ENCODE data around the gene DUOXA1. TPM values are rescaled to one million over a fixed set of nuclear protein-coding genes. Genes with fewer than 3 reads are reported as not detected.
"Not testable (repeated sequence)": the region's sequence is repeated elsewhere in the genome, so short reads cannot be mapped to it uniquely, and the experiment has no call there.

DUOXA1 gene
- total RNA-seq, 1 donor from 2014 or later, result not detected

- DNase-seq (ENCODE audit: low spot score in 2 of 2) (no peak), FAIRE-seq (no peak)
These were observed 14.3 kb downstream of the DUOXA1 start for GRCh38 chr15:45115312-45115820.

- DNase-seq (ENCODE audit: low spot score in 2 of 2) (no peak), FAIRE-seq (no peak)
These were observed 15.0 kb downstream of the DUOXA1 start for GRCh38 chr15:45114751-45115085.

DNA sequence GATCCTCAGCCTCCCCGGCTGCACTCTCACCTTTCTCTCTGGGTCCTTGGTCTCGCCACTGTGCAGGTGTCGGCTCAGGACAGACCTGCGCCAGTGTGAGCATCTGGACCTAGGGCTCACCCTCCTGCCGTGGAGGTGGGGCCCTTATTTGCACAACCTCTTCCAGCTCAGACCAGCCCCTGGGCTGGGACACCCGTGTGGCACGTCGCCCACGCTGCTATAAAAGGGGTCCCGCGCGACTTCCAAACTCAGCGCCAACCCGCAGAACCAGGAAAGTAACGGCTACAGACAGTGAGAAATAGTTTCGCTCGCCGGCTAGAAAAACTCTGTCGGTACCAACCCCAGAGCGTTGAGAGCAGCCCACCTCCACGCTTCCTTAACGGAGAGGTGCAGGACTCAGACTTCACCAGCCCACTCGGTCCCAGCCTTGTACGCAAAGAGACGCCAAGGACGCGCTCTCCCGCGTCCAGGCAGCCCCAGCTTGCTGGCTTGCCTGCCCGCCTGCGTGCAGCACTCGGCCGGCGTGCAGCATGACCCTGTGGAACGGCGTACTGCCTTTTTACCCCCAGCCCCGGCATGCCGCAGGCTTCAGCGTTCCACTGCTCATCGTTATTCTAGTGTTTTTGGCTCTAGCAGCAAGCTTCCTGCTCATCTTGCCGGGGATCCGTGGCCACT lies 15.5 kb downstream of the DUOXA1 start, which contains the start of the genes DUOX2 and DUOXA2:
TSS of gene DUOX2 (minus strand) at position 97 of the 675 bp plus-strand sequence. CDS start 761 bp downstream, outside the sequence.
TSS of gene DUOXA2 (plus strand) at position 251 of the 675 bp plus-strand sequence. CDS start at position 531, 280 bp downstream.
- DNase-seq (ENCODE audit: low spot score in 2 of 2) (peak in 1 of 2 donors; percentile 28), FAIRE-seq (no peak)

- DNase-seq (ENCODE audit: low spot score in 2 of 2) (peak in 1 of 2 donors; percentile 35), FAIRE-seq (no peak)
These were observed 16.2 kb downstream of the DUOXA1 start for GRCh38 chr15:45113380-45113990.

DNA sequence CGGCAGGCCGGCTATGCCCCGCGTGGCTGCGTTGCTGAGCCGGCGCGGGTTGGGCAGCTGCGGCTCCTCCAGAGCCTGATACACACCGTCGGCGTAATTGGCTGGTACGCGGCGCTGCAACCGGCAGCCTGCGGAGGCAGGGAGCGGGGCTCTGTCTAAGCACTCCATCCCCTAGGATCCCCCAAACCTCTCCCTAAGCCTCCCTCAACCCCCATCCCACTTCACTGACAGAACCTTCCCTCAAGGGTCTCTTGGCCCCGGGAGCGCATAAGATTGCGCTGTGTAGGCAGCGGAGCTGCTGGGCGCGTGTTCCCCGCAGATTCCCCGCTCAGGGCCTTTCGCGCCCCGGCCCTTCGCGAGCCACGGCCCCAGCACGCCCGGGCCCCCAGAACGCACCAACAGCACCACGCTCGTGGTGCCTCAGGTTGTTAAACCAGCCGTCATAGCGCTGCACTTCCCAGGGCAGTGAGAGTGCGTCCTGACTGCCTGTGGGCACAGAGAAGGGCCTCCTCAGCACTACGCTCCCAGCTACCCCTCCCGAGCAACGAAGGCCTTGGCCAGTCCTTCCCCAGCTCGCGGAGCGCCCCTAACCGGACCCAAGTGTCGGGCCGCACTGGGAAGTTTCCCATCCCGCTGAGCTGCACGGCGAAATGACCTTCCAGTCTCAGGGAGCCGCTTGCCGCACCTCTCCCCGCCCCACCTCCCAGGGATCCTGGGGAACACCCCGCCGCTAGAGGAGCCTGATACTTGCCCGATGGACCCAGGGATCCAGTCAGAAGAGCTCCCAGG lies 16.9 kb downstream of the DUOXA1 start:
- DNase-seq (ENCODE audit: low spot score in 2 of 2), result peak in 1 of 2 donors; percentile 35
- no peak for FAIRE-seq

DNA sequence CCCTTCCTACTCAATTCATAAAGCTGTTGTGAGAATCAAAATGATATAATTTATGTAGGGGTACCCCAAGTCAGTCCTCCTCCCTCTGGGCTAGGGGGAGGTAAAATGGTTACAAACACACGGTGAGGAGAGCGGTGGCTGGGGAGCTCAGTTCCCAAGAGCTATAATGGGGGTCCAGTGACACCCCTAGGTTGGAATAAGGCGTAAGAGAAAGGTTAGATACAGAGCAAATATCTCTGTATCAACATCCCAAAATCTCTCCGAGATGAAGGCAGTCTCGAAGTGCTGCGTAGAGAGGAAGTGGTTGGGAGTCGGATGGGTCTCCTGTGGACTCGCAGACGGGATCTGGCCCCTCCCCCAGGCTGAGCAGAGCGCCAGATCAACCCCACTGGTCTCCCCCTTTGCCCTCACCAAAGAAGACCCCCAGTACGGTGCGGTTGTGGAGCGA lies 17.5 kb downstream of the DUOXA1 start:
- FAIRE-seq, result no peak
- peak in 1 of 2 donors; percentile 25 for DNase-seq (ENCODE audit: low spot score in 2 of 2)

GRCh38 chr15:45111390-45112142 lies 18.1 kb downstream of the DUOXA1 start:
- DNase-seq (ENCODE audit: low spot score in 2 of 2), result no peak

DNA sequence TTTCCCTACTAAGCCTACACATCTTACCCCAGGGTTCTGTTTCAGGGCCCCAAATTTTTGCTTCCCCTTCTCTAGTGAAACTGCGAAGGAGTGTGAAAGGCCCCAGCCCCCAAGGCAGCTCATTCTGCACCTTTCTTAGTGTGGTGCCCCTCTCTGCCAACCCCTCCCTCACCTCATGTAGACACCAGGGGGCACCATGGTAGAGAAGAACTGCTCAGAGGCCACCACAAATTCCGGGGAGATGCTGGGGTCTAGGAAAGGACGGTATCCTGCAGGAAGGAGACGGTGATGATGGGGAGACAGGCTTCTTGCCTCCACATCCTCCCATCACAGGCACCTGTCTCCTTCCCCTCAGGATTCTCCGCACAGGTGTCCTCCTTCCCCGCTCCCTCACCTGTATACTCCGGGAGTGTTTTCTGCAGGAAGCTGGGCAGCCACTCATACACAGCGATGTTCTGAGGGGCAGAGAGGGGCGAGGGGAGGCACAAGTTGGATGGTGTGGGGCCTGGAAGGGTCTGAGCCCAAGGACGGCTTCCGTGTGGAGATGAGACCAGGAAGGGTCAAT lies 19.3 kb downstream of the DUOXA1 start:
- FAIRE-seq (no peak), DNase-seq (ENCODE audit: low spot score in 2 of 2) (no peak)

More at GRCh38 chr15:45111390-45112142, 18.1 kb downstream of the DUOXA1 start:
- no peak for FAIRE-seq

- DNase-seq (ENCODE audit: low spot score in 2 of 2) (no peak), FAIRE-seq (no peak)
These were observed 21.6 kb downstream of the DUOXA1 start for GRCh38 chr15:45107941-45108630.

GRCh38 chr15:45106002-45106790 lies 23.5 kb downstream of the DUOXA1 start:
- no peak for DNase-seq (ENCODE audit: low spot score in 2 of 2)
- no peak for FAIRE-seq

DNA sequence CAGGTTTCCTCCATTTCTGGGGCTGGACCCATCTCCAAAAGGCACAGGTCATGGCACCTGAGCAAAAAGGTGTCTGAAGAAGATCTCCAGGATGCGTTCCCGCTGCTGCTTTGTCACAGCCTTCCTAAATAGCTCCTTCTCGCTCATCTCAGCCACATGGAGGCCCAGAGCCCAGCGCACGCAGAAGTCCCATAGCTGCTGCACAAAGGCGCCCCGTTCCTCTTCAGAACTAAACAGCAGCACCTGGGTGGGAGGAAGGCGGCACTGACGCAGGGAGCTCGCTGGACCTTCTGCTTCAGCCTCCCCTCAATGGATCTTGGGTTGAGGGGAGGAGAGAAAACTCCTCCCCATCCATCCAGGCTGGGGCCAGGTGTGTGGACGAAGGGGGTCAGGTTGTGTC lies 24.1 kb downstream of the DUOXA1 start:
- DNase-seq (ENCODE audit: low spot score in 2 of 2), result no peak
- FAIRE-seq, result no peak

DNA sequence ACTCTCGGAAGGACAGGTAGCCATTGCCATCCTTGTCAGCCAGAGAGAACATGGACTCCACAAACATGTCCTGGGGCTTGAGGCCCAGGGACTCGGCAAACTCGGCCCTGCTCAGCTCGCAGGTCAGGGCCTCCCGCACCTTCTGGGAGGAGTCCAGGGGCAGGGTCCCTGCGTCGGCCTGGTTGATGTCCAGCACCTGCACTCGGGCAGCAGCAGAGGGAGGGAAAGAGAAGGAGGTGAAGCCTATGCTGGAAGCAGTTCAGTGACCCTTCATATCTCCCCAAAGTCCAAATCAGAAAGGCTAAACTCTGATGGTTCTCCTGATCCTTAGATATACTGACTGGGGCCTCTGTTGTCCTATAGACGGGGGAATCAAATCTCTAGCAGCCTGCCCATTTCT lies 25.5 kb downstream of the DUOXA1 start:
- not testable (repeated sequence) for FAIRE-seq; DNase-seq (ENCODE audit: low spot score in 2 of 2)

GRCh38 chr15:45102226-45102625 lies 27.5 kb downstream of the DUOXA1 start:
- no peak for DNase-seq (ENCODE audit: low spot score in 2 of 2)
- FAIRE-seq, result no peak

DNA sequence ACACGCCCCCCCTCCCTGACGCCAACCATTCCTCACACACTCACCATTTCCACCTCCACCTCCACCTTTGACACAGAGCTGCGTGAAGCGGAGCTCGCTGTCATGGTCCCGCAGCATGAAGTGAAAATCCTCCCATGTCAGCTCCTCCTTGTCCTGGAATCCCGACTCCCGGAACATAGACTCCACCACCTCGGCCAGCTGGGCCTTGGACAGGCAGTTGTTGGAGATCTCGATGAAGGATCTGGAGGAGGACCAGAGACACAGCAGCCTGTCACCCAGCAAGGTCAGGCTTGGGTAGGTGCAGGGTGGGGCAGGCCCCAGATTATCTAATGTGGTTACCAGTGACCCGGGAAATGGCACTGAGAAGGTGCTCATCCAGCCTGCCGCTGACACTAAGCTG lies 27.9 kb downstream of the DUOXA1 start:
- DNase-seq (ENCODE audit: low spot score in 2 of 2), result no peak

GRCh38 chr15:45100884-45101625 lies 28.6 kb downstream of the DUOXA1 start:
- DNase-seq (ENCODE audit: low spot score in 2 of 2) (no peak), FAIRE-seq (no peak)

More for the DNA sequence above, 27.9 kb downstream of the DUOXA1 start:
- no peak for FAIRE-seq

DNA sequence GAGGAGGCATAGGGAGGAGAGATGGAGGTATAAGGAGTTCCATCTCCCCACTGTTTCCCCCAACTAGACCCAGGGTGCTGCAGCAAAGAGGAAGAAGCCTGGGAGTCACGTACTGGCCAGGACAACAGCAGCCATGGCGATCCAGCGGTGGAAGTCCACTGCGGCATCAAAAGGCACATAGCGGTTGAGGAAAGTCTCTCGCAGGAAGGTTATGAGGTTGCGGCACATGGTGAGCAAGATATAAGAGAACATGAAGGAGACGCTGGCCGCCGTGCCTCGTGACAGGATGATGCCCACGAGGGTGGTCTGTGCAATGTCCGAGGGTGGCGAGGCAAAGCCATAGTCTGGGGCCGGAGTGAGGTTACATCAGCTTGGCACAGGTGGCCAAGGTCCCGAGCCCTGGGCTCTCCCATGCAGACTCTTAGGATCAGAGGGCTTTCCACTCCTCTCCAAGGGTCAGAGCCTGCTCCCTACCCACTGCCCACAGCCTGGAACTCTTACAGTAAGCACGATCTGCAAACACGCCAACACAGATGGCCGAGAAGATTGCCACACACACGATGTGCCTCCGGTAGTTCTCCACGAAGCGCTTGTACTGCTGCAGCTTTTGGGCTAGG lies 30.0 kb downstream of the DUOXA1 start:
- DNase-seq (ENCODE audit: low spot score in 2 of 2) (no peak), FAIRE-seq (no peak)

- DNase-seq (ENCODE audit: low spot score in 2 of 2) (no peak), FAIRE-seq (no peak)
These were observed 32.2 kb downstream of the DUOXA1 start for GRCh38 chr15:45097466-45097865.
